NCI-H1092 (cell line): ENCODE measurements around the gene GFRA1.

ENCODE experiments used
- DNase-seq: peaks from one replicate; lab custom pipeline; 2025; lab: John Stamatoyannopoulos, UW

Gene GFRA1

DNA sequence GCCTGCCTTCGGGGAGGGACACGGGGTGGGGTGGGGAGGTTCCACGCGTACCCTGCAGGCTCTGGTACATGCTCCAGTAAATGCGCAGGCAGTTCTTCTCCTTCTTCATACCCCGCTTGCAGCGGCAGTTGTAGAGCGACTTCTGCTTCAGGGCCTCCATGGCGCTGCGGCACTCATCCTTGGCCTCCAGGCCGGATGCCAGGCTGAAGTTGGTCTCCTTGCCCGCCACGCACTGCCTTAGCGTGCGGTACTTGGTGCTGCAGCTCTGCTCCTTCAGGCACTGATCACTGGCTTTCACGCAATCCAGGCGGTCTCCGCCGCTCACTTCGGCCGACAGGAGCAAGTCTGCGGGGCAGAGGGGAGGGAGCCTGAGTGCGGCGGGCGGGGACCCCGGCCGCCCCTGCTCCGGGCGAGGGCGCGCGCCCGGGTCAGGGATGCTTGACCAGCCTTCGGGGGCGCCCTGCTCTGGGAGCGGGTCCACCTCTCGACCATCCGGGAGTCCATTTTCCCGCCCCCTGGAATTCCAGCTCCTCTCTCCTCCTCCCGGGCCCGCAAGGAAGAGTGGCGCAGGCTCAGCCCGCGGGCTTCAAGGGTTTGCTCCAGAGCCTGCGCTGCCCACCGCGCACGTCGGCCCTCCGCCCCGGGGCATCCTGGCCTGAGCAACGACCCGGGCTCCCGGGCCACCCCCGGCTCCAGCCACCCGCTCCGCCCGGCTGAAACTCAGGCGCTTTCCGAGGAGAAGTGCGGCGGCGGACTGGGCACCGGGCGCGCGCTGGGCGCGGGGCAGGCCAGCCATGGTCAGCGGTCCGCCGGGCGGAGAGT, 2.0 kb downstream of the GFRA1 start:
- no peak for DNase-seq

DNA sequence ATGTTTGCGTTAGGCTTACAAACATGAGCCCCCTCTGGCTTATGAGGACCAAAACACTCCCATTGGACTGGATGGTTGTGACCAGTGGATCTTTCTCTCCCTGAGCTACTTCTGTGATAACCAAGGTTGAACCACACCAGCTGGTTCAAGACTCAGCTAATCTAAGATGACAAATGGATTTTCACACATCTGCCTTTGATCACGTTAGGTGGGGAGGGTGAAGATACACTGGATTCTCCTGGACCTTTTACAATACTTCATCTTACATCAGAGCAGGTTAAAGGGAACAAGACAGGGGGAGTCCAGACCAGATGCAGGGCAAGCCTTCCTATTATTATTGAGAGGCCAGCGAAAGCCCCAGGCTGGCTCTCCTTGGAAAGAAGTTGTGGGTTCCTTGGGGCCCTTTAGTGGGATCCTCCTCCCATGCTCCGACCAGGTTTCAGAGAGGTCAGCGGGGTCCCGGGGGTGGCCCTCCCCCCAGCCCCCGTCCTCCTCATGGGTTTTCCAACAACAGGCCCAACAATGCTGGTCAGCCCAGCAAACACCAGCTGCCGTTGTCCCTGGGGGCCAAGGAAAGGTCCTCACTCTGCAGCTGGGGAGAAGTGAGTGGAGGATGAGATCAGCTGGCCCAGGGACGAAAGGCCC, 2.8 kb downstream of the GFRA1 start:
- DNase-seq = no peak

DNA sequence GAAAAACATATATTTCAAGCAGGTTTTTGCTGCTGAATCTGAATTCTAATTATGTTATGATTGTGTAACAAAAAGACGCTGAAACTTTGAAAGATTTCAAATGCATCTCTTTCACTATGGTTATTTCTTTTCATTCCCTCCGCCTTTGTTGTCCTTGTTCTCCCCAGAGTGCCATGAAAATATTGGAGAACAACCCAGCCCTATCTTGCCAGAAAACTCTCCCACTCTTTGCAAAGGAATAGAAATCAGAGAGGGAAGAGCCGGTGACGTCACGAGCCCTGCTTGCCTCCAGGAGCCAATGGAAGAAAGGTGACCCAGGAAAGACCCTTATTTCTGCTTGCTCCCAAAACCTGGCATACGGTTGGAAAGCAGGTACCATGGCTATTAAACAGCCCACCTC, 3.4 kb downstream of the GFRA1 start:
- no peak for DNase-seq

DNA sequence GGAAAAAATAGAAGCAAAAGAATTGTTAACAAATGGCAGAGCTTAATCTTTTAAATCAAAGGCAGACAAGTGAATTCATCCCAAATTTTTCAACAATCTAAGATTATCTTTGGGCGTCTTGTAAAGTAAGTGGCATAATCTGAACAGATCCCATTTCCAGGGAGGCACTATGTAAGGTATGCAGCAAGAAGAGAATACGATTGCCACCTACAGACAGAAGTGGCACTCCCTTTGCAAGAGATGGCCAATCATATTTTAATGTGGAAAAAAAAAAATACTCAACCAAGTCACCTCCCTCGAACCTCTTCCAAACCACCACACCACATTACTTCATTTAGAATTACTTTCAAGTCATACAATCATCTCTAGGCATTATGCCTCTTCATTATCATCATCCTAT, 4.0 kb downstream of the GFRA1 start:
- no peak for DNase-seq

DNA sequence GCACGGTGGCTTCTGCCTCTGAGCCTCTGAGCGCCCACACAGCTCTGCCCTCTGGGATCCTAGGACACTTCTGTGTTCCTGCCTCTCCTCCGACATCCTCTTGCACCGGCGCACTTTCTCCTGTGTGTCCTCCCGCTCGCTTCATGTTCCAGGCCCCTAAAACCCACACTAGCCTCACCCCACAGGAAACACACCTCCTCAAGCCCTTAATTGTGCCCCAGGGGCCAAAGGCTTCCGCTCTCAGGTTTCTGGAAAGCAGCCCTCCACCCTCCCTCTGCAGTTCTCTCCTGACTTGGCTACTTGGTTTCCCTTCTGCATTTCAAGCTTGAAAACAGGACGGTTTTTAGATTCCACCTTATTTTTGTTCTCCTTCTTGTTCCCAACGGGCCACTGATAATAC, 7.3 kb downstream of the GFRA1 start:
- DNase-seq = no peak

DNA sequence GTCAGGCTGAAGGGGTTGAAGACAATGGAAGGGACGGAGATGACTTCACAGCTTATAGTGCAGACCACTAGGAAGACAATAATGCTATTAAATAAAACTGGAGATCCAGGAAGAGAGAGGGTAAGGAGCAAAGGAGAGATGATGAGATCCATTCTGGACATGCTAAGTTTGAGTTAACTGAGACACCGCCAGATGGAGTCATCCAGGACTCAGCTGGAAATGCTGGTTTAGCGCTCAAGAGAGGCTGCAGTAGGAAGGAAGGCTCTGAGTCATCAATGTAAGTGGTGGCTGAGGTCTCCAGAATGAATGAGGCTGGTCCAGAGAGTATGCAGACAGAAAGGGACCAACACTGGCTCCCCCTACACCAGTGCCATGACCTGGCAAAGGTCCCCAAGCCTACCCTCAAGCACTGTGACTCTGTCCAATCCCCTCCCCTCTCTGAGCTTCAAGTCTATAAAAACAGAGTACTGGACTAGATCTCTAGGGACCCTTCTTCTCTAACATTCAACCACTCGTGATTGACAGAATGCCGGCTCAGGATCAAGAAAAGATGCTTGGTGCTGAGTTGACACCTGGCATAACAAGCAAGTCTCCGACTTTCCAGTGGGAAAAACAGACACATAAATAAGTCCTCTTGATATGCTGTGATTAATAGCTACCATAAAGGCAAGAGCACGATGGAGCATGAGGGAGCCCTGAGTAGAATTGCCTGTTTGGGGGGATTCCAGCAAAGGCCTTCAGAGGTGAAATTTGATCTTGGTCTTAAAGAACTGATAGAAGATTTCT, 8.9 kb downstream of the GFRA1 start:
- DNase-seq = no peak

DNA sequence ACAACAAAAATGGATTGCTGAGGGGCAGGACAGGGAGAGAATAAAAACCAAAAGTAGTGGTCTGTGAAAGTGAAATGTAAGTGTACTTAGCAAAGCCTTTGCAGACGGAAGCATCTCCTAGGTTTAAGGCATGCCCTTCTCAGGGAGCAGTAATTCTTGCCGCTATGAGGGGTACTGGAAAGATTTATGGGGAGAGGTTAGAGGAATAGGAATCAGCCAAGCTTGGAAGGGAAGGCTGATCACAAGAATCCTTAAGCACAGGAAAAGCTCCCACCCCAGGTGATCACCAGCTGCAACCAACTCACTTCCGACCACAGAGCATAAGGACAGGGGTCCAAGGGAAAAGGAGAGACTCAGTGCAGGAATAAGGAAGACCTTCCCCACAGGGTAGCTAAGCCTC, 10.3 kb downstream of the GFRA1 start:
- DNase-seq = no peak

DNA sequence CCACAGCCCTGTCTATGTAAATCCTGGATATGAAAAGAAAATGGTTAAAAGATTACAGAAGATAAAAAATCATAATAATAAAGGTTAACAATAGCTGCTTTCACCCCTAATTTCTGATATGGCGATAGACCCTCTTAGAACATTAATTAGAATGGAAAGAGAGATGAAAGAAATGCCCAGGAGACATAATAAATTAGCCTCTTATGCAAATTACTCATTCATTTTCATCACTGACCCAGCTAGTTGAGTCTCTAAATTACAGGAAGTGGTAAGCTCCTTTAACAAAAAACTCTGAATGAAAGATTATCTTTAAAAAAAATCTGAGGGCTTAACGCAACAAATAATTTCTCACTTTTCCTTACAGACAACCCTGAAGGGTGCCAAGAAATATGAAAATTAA, 12.4 kb downstream of the GFRA1 start:
- DNase-seq = no peak

DNA sequence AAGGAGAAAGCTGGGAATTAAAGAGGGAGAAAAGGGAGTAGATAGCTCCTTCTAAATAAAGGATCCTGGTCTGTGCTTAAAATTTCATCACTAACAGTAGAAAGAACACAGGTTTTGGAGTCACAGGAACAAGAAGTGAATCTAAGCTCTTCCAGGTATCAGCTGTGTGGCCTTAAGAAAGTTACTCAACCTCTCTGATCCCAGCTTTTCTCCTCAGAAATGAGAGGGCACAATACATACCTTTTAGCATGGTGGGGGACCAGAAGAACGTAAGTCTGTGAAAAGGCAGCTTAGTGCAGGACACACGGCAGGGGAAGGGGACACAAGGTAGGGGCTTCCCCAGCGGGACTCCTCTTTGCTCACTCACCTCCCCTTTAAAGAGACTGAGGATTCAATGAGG, 13.4 kb downstream of the GFRA1 start:
- DNase-seq = no peak

DNA sequence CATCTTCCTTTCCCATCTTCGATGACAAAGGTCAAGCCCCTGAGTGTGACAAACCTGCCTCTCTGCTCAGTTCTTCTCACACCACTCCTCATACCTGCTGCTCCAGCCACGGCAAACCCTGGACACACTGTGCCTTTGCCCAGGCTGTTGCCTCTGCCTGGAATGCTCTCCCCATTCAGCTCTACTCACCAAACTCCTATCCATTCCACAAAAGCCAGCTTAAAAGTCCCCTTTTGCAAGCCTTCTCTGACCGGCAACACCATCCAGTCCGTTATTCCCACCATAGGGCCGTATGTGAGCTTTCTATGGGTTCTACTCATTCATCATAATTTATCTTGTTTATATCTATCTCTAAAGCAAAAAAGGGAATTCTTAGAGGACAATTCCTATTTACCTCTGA, 15.2 kb downstream of the GFRA1 start:
- DNase-seq = no peak

DNA sequence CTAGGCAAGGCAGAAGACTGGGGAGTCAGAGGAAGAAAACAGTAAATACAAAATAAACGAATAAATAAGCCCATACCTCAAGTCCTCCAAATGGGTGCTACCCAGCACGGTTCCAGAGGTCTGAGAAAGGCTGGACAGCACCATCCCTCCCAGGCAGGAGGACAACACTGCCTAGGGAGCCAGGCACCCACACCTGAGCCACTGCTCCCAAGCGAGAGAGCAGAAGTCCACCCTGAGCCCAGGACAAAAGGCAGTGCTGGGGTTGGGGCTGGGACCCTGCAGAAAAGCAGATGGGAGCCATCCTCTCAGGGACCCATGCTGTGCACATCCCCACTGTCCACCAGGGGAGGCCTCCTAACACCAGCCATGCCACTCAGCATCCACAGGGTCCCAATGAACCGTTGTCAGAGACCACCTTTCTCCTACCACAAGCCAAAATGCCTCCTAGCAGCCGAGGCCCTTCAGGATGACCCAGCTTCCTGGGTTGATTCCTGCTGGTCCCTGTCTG, 16.2 kb downstream of the GFRA1 start:
- no peak for DNase-seq

DNA sequence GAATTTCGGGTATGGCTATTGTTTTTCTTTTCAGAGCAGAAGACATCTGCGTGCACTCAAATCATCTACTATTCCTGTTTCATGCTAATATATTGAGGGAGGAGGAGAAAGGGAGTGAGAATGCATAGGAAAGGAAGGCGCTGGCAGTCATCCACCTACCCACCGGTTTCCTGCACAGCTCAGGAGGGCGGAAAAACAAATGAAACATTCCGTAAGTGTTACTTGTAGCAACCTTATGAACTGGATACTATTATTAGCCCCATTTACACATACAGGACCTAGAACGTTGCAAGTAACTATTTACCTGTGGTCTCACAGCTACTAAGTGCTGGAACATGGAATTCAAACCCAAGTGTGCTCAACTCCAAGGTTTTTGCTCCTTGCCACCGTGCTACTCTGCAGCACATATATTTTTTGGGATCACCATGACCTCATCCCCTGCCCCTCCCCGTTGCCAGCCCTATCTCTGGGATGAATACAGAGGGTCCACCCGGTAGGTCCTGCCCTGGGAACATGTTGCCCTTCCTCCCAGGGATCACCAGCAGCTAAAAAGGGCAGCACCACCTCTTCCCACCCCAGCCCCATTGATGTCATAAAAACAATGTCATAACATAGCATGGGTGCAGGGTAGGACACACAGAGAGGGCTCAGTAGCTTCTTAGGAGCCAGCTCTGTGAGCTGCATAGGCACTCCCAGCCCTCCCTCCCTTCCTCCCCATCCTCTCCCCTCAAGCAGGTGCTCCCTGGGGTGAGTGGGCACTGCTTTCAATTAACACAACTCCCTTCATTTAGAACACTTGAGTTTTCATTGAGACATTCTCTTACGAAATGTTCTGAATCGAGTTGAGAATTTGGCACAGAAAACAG, 16.9 kb downstream of the GFRA1 start:
- no peak for DNase-seq

DNA sequence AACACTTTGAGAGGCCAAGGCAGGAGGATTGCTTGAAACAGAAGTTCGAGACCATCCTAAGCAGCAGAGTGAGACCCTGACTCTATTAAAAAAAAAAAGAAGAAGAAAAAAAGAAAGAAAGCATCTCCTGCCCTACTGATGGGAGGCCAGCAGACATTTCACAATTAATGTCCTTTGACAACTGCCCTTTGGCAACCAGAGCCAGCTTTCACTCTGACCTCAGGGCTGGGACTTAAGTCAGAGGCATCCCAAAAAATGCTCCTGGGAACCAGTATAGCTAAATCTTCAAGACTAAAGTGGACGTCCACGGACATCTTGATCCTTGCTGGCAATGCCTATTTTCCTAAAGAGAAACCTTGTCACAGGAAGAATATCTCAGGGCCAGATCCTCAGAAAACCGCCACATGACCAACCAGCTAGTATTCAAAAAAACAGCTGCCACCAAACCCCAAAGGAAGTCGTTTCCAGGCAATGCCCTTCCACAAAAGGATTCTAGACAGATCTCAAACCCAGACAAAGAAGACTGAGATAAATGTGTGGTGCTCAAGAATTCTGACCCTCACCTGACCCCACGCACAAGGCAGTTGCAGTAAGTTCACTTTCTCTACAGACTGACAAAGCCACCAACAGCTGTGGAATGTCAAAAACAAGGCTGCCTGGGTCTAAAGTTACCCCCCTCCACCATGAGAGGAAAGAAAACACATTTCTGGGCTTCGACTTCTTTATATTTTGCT, 18.4 kb downstream of the GFRA1 start:
- DNase-seq = no peak

DNA sequence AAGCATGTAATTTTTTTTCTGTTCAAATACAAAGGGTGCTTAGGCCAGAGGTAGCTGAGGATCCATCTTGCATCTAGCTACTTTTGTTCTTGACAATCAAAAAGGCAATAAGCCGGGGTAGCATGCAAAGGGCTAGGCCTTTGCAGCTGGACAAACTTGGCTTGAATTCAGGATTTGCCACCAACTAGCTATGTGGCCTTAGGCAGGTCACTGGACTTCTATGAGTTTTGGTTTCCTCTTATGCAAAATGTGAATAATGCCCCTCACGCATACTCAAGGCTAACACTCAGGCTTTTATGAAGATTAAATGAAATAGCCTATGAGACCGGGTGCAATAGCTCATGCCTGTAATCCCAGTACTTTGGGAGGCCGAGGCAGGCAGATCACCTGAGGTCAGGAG, 19.3 kb downstream of the GFRA1 start:
- DNase-seq = no peak

DNA sequence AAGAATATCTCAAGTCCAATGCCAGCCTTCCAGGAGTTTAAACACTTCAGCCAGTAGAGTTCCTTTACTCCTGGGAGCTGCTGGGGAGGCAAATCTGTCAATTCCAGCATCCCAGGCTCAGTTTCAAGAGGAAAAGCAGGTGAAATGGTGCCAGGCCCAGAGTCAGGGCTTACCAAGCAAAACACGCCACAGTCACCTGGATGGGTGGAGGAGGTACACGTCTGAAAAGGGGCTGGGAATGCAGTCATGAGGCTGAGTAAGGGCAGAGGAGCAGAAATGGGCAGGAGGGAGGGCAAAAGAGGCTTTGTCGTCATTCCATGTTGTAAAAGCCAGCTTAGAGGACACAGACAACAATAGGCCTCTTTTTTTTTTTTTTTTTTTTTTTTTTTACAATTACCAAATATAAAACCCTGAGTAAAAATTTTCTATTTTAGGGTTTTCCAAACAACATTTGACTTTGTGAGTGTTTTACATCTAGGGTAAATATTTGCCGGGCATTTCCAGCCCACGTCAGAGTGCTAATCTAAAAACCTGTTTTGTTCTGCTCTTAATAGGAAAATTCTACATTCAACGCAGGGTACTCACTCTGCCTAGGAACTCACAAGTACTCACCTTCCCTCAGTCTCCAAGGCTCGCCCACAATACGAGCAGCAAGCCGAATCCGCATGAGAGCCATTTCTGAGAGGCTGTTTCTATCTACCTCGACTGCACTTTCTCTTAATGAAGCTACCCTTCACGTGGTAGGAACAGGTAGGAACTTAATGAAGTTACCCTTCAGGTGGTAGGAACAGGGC, 21.2 kb downstream of the GFRA1 start:
- DNase-seq = no peak

DNA sequence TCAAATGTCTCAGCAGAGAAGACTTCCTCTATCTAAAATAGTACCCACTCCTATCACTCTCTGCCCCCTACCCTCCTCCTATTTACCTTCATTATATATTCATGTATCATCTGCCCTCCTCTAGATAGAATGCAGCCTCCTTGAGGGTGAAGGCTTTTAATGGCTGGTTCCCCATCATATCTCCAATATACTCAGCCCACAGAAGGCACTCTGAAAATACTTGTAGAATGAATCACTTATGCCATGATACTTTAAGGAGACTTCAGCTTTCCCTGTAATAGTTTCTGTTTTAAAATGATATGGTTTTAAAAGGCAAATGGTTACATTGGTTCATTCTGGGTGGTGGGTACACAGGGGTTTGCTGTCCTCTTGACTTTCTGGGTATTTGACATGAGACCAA, 25.3 kb downstream of the GFRA1 start:
- DNase-seq = no peak

DNA sequence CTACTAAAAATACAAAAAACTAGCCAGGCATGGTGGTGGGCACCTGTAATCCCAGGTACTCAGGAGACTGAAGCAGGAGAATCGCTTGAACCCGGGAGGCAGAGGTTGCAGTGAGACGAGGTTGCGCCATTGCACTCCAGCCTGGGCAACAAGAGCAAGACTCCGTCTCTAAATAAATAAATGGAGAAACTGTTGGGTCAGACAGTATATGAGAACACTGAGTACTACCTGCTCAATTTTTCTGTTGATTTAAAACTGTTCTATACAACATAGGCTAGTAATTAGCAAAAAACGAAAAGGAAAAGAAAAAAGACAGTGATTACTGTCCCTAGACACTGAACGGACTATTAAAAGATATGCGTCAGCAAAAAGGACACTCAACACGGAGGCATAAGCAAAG, 26.7 kb downstream of the GFRA1 start:
- no peak for DNase-seq

DNA sequence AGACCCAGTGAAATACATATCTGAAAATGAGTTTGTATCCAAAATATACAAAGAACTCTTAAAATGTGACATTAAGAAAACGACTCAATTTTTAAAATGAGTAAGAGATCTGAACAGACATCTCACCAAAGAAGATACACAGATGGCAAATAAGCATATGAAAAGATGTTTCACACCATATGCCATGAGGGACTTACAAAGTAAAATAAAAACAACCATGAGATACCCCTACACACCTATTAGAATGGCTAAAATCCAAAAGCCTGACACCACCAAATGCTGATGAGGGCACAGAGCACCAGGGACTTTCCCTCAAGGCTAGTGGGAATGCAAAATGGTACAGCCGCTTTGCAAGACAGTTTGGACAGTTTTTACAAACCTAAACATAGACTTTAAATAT, 27.9 kb downstream of the GFRA1 start:
- no peak for DNase-seq

DNA sequence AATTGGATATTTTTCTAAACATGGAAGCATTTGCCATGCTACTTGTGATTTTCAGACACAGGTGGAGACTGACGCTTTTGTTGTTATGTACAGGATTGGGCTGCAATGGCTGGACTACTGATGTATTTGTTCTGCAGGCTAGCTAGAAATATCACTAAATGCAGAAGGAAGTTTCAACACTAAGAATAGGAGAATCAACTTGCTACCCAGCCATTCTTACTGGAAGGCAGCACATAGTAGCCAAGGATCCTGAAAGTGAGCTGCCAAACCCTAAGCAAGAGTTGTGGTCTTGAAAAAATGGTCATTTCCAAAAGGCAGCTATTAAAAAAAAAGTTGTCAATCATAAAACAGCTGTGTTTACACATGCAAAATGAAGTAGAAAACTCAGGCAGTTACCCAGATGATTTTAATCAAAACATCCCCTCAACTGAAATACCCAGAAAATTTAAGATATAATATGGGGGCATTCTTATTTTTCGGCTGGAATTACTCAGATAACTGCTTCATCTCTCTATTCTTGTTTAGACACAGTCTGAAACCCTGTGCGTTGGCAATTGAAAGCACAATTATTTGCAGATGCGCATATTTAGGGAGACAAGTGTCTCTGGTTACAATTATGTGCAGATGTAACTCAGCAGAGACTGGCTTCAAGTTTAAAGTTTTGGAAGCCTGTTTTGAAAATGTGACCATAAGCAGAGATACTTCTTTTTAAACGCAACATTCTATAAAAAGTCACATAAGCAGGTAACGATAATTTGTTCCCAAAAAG, 31.2 kb downstream of the GFRA1 start:
- no peak for DNase-seq

DNA sequence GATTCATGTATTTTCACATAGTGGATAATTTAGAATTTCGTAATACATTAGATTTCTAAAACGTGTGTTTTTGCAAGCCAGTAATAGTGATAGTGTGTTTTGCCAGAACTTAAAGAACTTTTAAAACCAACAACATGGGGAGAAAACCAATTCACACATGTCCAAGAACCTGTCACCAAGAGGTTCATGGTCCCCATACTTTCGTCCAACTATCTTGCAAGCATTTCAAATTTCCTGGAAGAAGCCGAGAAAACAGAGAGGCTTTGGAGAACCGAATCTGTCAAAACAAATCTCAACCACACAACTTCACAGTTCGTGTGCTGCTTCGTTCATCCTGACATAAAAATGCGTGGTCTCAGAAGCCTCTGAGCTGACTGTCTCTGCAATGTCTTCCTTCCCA, 31.9 kb downstream of the GFRA1 start:
- no peak for DNase-seq
